ENCODE results near the gene IMMT.

GRCh38 chr2:86241611-86242010 lies 46.3 kb upstream of the IMMT start:
- TF ChIP-seq, protein P1, sequence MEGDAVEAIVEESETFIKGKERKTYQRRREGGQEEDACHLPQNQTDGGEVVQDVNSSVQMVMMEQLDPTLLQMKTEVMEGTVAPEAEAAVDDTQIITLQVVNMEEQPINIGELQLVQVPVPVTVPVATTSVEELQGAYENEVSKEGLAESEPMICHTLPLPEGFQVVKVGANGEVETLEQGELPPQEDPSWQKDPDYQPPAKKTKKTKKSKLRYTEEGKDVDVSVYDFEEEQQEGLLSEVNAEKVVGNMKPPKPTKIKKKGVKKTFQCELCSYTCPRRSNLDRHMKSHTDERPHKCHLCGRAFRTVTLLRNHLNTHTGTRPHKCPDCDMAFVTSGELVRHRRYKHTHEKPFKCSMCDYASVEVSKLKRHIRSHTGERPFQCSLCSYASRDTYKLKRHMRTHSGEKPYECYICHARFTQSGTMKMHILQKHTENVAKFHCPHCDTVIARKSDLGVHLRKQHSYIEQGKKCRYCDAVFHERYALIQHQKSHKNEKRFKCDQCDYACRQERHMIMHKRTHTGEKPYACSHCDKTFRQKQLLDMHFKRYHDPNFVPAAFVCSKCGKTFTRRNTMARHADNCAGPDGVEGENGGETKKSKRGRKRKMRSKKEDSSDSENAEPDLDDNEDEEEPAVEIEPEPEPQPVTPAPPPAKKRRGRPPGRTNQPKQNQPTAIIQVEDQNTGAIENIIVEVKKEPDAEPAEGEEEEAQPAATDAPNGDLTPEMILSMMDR (IDR thresholded peaks at IDR 0.05), result no peak
- no peak for TF ChIP-seq POLR2A (IDR thresholded peaks at IDR 0.05)

Data from upper lobe of left lung (tissue), 4 donors.